GM19328 (cell line): ENCODE results near the gene KCNMB4.

ENCODE experiments used
- ATAC-seq: cut with Tn5 transposase; IDR thresholded peaks from one replicate; pipeline ENCODE4 v1.9.1; 2021; ENCODE audit warnings: mild to moderate bottlenecking, moderate library complexity; ENCODE audit not compliant: unreplicated experiment

KCNMB4 gene, protein sequence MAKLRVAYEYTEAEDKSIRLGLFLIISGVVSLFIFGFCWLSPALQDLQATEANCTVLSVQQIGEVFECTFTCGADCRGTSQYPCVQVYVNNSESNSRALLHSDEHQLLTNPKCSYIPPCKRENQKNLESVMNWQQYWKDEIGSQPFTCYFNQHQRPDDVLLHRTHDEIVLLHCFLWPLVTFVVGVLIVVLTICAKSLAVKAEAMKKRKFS

DNA sequence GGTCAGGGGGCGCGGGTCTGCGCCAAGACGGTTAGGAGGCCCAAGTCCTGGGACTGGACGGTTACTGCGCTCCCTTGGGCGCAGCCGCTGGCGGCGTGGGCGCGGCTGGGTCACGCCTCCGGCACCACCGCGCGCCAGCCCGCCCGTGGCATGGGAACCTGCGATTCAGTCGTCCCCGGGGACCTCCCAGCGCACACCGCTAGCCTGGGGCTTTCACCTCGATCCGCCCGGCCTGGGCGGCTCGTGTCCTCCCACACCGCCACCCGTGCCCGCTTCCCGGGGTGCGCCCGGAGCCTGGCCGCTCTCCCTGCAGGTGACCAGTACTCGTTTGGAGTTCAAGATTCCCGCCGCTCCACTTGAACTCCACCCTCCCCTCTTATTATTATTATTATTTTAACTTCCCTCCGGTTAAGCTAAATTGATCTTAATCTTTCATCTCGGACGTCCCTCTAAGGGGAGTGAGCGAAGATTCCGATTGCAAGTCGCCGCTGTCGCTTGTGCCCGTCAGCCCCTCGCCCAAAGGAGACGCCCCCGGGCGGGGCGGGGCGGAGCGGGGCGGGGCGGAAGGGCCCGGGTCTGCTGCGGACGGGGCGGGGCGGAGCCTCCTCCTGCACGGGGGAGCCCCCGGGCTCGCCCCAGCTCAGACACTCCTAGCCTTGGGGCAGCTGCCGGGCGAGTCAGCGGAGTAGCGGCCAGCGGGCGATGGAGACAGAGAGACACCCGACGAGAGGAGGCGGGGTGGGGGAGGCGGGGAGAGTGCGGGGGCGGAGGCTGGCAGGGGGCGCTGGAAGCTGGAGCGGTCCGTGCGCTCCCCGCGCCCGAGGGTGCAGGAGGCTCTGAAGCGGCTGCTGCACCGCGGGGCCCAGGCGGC is at the start of gene KCNMB4:
Gene KCNMB4 (plus strand): TSS at position 643 of the 871 bp plus-strand sequence. CDS start 445 bp downstream, outside the sequence.
- peak; percentile 77 for ATAC-seq

DNA sequence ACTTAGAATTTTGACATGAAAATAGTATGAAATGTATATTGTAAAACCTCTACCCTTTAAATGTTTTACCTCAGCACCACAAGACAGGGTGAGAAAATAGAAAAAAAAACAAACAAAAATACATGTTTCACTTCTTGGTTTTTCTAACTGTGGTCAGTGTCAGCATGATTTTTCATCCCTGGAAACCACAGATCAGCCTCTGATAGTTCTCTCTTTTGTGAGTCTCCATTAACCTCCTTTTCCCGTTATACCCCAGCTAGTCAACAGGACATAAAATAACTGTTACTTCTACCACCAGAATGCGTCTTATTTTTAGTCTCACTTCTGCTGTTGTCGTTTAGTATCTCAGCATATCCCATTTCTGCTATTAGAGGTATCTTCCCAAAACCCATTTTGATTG is 48.3 kb upstream of the KCNMB4 start:
- peak; percentile 89 for ATAC-seq

DNA sequence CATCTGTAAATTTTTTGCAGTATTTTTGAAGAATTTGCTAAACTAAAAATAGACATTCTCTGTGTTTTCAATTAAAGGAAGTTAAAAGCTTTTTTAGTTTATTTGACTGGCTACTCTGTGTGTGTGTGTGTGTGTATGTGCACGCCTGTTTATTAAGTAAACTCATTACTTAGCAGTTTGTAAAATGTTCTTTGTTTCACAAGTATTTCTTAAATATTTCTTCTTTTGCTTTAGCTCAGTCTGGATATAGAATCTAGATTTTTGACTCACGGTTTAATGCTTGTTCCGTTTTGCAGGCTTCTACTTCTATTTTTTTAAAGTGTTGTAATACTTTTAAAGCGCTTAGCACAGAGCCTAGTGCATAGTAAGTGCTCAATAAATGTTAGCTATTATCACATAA is 46.5 kb upstream of the KCNMB4 start:
- ATAC-seq = no peak

DNA sequence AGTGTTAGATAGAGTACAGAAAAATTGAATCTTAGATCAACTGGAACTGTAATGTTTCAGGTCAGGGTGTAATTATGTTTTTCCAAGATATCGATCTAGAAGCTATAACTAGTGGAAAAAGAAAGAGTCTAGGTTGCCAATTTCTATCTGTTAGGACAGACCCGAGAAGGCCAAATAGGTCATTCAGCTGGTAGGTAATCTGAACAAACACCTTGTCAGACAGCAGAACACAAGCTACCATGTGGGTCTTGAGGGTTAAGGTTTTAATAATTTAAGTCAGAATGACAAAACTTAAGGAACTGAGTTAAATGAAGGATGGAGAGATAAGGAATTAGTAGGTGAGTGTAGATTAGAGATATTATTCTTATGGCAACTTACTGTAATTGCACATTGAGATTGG is 44.9 kb upstream of the KCNMB4 start:
- ATAC-seq = no peak

DNA sequence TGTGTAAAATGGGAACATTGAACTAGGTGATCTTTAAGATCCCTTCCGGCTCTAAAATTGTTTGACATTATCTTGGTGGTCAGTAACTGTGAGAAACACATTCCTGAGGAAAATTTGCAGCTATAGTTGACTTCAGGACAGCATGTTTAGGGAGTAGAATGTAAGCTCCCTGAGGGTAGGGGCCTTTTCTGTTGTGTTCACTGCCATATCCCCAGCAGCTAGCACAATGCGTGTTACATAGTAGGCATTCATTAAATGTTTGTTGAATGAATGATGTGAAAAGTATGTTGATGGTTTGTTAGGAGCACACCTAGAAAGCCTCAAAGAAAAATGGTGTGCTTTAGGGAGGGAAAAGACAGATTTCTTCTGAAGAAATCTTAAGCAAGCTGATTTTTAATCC is 38.5 kb upstream of the KCNMB4 start:
- no peak for ATAC-seq

DNA sequence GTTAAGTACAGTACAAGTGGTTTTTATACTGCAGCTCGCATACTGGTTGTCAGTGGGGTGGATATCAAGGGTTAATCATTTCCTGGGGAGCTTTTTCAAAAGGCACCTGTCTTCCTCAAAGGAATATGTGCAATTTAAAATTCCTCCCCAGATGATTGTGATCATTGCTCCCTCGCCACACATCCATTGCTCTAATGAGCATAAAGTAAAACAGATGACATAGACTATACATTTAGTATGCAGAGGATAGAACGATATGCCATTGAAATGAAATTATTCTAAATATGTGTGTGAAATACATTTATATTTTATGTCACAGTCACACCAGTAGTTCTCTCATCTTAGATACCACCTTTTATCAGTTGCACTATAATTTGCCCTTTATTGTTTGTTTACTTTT is 36.4 kb upstream of the KCNMB4 start:
- ATAC-seq = no peak

DNA sequence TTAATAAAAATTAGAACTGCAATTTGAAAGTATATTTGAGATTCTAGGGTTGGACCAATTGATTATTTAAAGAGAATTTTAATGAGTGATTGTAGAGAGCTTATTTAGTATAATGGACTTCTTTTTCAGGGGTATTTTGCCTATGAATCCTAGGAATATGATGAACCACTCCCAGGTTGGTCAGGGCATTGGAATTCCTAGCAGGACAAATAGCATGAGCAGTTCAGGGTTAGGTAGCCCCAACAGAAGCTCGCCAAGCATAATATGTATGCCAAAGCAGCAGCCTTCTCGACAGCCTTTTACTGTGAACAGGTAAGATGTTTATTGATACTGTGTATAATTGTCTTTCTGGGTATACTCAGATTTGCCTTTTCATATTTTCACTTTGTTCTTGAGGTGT is 35.9 kb upstream of the KCNMB4 start:
- no peak for ATAC-seq

DNA sequence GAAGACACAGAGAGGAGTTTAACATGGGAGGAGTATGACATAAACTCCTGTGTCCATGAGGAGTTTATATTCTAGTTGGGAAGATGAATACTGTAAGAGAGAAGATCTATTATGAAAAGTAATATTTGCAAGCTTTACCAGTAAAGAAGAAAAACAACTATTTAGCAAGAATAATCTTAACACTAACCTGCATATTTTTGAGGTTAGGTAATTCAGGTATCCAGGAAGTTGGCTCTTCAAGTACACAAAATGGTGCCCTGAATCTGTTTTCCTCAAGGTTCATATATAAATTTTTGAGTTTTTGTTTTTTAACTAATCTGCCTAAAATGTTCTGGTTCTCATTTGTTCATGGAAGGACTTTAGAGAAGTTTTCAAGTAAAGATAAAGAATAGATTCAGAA is 33.9 kb upstream of the KCNMB4 start:
- no peak for ATAC-seq

DNA sequence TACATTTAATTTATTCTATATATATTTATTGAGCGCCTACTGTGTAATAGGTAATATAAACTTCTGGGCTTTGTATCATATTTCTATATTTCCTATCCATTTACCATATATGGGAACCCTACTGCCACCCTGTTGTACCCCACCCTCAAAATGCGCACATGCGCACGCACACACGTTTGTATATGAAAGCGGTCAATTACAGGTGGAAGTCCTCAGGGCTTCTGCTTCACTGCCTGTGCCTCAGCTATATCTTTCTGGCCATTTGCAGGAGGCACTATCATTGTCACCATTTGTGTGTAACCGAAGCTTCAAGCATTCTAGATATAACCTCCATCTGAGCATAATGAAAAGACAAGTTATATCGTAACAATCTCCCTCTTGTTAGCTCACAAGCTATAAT is 31.3 kb upstream of the KCNMB4 start:
- ATAC-seq = no peak

DNA sequence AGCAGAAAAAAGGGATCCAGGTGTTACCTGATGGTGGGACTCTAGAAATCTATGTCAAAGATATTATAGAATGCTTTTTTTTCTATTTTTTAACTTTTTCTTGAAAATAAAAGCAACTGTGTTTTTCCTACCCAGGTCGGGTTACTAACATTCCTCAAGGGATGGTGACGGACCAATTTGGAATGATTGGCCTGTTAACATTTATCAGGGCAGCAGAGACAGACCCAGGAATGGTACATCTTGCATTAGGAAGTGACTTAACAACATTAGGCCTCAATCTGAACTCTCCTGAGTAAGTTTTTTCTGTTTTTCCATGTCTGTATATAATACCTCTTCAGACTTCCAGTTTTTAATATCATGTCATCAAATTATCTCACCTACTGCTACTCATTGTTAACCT is 27.6 kb upstream of the KCNMB4 start:
- no peak for ATAC-seq

DNA sequence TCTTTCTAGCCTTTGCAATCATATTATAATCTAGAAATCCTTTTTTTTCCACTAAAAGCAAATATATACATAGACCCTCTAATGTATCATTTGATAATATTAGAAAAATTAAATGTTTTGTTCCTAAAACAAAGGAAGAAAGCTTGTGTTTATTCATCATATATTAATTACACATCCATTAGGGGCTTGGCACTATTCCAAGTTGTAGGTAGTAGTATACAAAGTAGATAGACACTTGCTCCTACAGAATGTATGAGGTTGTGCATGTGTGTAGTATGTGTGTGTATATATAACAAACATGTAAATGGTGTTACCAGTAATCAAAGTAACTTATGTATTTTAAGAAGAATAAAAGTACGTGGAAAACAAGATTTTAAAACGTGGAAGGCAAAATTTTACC is 15.0 kb upstream of the KCNMB4 start:
- no peak for ATAC-seq

DNA sequence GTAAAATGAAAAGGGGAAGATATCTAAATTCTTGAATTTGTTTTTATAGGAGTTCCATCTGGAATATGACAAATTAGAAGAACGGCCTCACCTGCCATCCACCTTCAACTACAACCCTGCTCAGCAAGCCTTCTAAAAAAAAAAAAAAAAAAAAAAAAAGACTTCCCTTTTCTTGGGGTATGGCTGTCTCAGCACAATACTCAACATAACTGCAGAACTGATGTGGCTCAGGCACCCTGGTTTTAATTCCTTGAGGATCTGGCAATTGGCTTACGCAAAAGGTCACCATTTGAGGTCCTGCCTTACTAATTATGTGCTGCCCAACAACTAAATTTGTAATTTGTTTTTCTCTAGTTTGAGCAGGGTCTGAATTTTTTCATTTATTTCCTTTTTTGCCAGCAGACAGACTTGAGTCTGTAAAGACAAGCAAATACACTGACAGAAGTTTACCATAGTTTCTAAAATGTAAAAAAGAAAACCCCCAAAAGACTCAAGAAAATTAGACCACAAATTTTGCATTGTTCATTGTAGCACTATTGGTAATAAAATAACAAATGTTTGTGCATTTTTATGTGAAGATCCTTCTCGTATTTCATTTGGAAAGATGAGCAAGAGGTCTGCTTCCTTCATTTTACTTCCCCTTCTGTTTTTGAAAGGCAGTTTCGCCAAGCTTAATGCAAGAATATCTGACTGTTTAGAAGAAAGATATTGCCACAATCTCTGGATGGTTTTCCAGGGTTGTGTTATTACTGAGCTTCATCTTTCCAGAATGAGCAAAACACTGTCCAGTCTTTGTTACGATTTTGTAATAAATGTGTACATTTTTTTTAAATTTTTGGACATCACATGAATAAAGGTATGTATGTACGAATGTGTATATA is 12.1 kb upstream of the KCNMB4 start:
- ATAC-seq = no peak

DNA sequence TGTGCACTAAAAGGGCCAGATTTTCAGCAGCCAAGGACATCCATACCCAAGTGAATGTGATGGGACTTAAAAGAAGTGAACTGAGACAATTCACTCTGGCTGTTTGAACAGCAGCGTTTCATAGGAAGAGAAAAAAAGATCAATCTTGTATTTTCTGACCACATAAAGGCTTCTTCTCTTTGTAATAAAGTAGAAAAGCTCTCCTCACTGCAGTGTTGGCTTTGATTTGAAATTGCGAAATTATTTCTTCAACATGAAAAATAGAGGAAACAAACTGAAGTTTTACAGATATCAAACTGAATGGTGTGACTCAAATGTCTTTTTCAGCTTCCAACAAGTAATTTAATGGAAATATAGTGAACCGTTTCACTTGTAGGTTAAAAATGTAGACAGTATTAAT is 11.3 kb upstream of the KCNMB4 start:
- no peak for ATAC-seq

DNA sequence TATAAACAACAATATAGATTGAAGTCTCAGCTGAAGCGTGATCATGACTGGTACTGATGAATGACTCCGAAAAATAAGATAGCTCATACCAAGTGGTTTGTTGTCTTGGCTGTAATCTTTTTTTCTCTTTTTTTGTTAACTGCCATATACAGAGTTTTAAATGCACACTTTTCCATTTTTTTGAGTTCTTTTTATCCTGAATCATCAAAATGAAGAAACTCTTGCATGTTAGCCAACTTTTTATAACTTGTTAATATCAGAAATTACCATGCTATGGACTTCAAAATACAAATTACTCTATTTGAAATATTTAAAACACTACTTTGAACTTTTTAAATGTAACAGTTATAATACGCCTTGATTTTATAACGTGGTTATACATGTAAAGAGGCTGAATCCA is 10.1 kb upstream of the KCNMB4 start:
- no peak for ATAC-seq

DNA sequence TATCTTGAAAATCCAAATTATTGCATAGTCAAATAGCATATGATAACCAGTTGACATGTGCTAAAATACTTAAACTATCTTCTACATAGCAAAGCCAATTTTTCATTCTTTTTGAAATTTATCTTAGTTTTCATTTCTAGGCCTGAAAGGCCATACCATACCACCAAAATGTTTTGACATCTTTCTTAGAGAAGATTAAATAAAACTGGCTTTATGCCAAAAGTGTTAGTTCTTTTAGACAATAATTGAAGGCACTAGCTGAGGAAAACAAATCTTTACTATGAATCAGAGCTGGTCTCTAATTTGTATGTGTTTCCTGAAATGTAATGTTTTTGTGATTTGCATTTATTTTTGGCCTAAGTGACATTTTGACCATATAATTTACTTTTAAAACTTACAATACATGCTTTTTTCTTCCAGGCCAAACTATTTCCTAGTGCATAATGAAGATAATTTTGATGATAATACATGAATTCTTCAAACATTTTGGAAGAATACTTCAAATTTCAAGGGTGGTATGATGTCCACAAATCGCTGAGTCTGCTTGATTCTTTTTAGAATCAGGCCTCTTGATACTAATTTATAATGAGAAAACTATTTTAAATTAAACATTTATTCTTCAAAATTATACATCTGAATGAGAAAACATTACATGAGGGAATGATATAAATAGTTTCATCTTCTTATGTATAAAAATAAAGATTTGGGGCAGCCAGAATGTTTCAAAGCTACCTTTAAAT is 6.5 kb upstream of the KCNMB4 start:
- no peak for ATAC-seq

DNA sequence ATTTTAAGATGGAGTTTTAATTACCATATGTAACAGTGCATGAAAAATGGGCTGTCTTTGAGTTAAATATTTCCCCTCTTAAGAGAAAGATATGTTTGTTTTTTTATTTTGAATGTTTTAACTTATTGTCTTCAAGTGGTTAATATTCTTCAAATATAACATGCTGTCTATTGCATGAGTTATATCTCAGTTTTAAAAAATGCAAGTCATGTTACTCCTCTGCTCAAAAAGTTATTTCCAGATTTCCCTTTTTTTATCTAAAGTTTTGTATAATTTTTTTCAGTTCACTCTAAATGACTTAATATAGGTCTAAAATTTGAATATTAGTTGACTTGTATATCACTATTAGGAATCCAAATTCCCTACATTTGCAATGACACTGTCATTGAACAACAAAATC is 5.9 kb upstream of the KCNMB4 start:
- no peak for ATAC-seq

DNA sequence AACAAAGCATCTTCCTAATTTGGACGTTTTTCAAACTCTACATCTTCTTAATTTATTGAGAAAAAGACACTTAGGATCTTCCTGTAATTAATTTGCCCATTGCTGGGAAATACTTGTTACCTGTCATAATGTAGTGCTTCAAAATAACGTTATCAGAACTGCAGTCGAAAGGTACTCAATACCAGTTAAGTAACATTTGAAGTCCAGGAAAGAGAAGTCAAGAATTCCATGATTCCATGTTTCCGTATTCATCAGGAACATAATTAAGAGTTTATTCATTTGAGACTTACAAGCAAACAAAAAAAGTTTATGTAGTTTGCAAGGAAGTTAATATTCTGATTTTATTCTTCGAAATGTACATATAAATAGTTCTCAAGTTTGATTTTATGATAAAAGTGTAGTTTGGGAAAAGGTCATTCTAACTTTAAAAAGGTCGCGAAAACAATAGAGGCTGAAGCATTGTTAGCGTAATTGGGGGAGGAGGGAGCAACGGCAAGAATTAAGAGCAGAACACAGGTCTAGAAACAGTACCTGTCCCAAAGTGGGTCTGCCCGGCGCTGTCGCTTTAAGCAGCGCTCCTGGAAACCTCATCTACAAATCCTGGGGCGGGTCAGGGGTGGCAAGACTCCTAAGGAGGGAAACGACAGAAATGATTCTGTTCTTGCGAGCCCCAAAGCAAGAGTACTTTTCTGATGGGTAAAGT is 1.2 kb upstream of the KCNMB4 start:
- no peak for ATAC-seq

DNA sequence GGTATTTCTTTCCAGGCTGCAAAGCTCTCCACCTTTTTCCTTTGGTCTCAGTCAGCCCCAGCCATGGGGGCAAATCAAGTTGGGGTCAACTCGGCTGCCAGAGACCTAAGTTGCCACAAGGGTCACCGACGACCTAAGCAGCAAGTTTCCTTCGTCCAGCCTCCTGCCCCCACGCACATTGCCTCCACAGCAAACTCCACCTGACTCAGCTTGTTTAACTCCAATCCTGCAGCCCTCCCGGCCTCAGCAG is 767 bp upstream of the KCNMB4 start:
- no peak for ATAC-seq

DNA sequence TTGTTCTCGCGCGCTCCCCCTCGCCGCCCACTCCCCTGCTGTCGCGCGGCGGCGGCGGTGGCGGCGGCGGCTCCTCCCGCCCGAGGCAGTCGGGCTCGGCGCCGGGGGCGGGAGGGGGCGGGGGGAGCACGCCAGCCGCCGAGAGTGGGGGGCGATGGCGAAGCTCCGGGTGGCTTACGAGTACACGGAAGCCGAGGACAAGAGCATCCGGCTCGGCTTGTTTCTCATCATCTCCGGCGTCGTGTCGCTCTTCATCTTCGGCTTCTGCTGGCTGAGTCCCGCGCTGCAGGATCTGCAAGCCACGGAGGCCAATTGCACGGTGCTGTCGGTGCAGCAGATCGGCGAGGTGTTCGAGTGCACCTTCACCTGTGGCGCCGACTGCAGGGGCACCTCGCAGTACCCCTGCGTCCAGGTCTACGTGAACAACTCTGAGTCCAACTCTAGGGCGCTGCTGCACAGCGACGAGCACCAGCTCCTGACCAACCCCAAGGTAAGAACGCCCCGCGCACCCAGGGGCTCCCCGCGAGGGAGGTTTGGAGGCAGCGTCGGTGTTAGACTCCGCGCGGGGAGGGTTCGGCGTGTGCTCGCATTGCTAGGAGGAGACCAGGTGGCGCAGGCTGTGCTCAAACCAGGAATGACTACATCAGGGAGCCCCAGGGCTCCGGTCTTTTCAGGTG is 629 bp downstream of the KCNMB4 start:
- peak; percentile 37 for ATAC-seq
